Adrenal gland (tissue), 12 donors: ENCODE data around the gene NME7. TPM values are rescaled to one million over a fixed set of nuclear protein-coding genes. Genes with fewer than 3 reads are reported as not detected.

Experiments used
- DNase-seq, 7 donors: peaks; one replicate each; pipeline ENCODE4 v3.0.0-alpha.2; 2019 to 2020
- H3K27ac ChIP-seq, 5 donors: fragments of 200-600 bp; sonication (generic) in 4 of 5; 1 replicate in 3 of 5; 2 replicates in 2 of 5; pipeline versions ENCODE4 v1.5.1 to v1.8.0; 2016 to 2020; ENCODE audit warnings: mild to moderate bottlenecking in 1 of 5
- H3K27me3 ChIP-seq: fragments of 200-600 bp; 2 replicates; pipeline ENCODE4 v1.8.0; 2021
- H3K36me3 ChIP-seq, 2 donors: fragments of 200-600 bp; replicated peaks in 1 of 2; 1 replicate in 1 of 2; 2 replicates in 1 of 2; pipeline versions ENCODE4 v1.5.1 to v1.8.0; 2018 to 2022
- H3K4me1 ChIP-seq, 2 donors: fragments of 200-600 bp; replicated peaks in 1 of 2; 1 replicate in 1 of 2; 2 replicates in 1 of 2; pipeline versions ENCODE4 v1.5.1 to v1.8.0; 2018 to 2021
- H3K4me3 ChIP-seq, 4 donors: fragments of 200-600 bp; sonication (generic) in 3 of 4; one replicate each; pipeline ENCODE4 v1.5.1; 2016 to 2018
- H3K9me3 ChIP-seq, 3 donors: fragments of 200-600 bp; sonication (generic) in 1 of 3; replicated peaks in 1 of 3; 1 replicate in 2 of 3; 2 replicates in 1 of 3; pipeline versions ENCODE4 v1.5.1 to v1.8.0; 2016 to 2021
- CTCF ChIP-seq, 6 experiments: fragments of 450-650 bp in 4 of 6; fragments of 200-600 bp in 2 of 6; sonication (generic) in 1 of 6; IDR thresholded peaks; 1 replicate in 5 of 6; 2 replicates in 1 of 6; pipeline versions ENCODE4 v1.5.1 to v1.8.0; 2016 to 2021; ENCODE audit warnings: antibody characterized with exemption in 6 of 6, mild to moderate bottlenecking in 2 of 6, moderate library complexity in 1 of 6
- POLR2A ChIP-seq, 2 donors: fragments of 450-650 bp; IDR thresholded peaks; one replicate each; pipeline ENCODE4 v1.6.1; 2017; ENCODE audit warnings: antibody characterized with exemption in 2 of 2, mild to moderate bottlenecking in 2 of 2, moderate library complexity in 1 of 2
- WGBS, 4 donors: extraction: QIAGEN DNeasy Blood & Tissue Kit in 2 of 4; methylation state at CpG; one replicate each; pipeline versions ENCODE4 v1.1.5 to v1.1.7; 2013 to 2017; 5-methylcytosine and 5-hydroxymethylcytosine counted together
- intact Hi-C, 2 donors: fragments of 100-400 bp; cut with DNase I; formaldehyde crosslinking; loops; one replicate each; pipeline versions ENCODE4 v1.14.1 to v1.15.0; 2022 to 2023
- polyA plus RNA-seq, 3 donors: library from polyadenylated mRNA; stranded (reverse); fragments of 200-250 nt in 2 of 3; fragments of 350-450 nt in 1 of 3; fragmentation: Illumina TruSeq in 1 of 3; extraction: RNeasy Lipid Tissue Mini Kit (QIAGEN cat#74804) in 1 of 3; gene quantifications; one replicate each; pipeline ENCODE4 v1.2.3, GENCODE V29; 2013 to 2014
- total RNA-seq, 9 donors: library from RNA; depleted of rRNA in 4 of 9; stranded (reverse); fragments of >200 nt in 4 of 9; fragments of 120-200 nt in 1 of 9; fragmentation: NEBNext Ultra II Directional in 1 of 9; extraction: Animal tissue kit (Norgen Biotek cat#: 25700) in 1 of 9; gene quantifications; one replicate each; pipeline versions ENCODE4 v1.1.0 to v1.2.4, GENCODE V29; 2013 to 2023
- donor health status: healthy with polysubstance abuse.
- donor health status: Bipolar disorder and iron deficiency.
- donor health status: DM: yes; HTN: yes; CAD: no.
- donor health status: DM: no; HTN: no; CAD: no.
- donor health status: DM: no; HTN: no; CAD: no.
- donor health status: DM: yes; HTN: yes; CAD: no.

The NME7 gene
- total and polyA plus RNA-seq, 12 donors: 3.3 to 41.4 (median 15.6) TPM

GRCh38 chr1:169110236-169110635 is 257.4 kb downstream of the NME7 start:
- H3K36me3 ChIP-seq: peaks cover 0 to 23% of the 10 kb centered on the region in 2 donors
- no peaks in the 10 kb centered on the region for H3K9me3 ChIP-seq
- H3K4me3 ChIP-seq: peak overlapping the region in 1 of 4 donors; percentile 98
- intact Hi-C loops: no loop called here
- DNase-seq: no peak
- WGBS, 4 donors: 10 to 23% (median 16%) methylated on average over 3 of the region's 3 CpGs
- H3K4me1 ChIP-seq: peaks cover 64 to 72% of the 10 kb centered on the region in 2 donors
- no peaks in the 10 kb centered on the region for H3K27me3 ChIP-seq
- peak overlapping the region in 4 of 5 donors; percentile 74 to 95 (median 92) for H3K27ac ChIP-seq
- TF ChIP-seq CTCF (IDR thresholded peaks at IDR 0.05): no peak
- TF ChIP-seq POLR2A (IDR thresholded peaks at IDR 0.05): no peak

- no peaks in the 10 kb centered on the region for H3K9me3 ChIP-seq
- no peaks in the 10 kb centered on the region for H3K27me3 ChIP-seq
- H3K36me3 ChIP-seq: peaks cover 0 to 18% of the 10 kb centered on the region in 2 donors
- WGBS, 4 donors: 27 to 39% (median 29%) methylated on average over 8 of the region's 8 CpGs
- intact Hi-C loops: loop anchor here in 1 of 2 donors (10.0 kb wide), 2 partner anchors 235 to 495 kb away; no protein-coding TSS in a partner anchor
- H3K27ac ChIP-seq: peak overlapping the region; percentile 61 to 95 (median 88)
- peaks cover 64 to 73% of the 10 kb centered on the region in 2 donors for H3K4me1 ChIP-seq
- TF ChIP-seq CTCF (IDR thresholded peaks at IDR 0.05): no peak
- peak in 1 of 2 donors; percentile 63 for TF ChIP-seq POLR2A (IDR thresholded peaks at IDR 0.05)
- peak overlapping the region in 1 of 4 donors; percentile 98 for H3K4me3 ChIP-seq
- DNase-seq: peak; percentile 74 to 95 (median 90)
Measured at GRCh38 chr1:169109561-169110134, 257.9 kb downstream of the NME7 start.

GRCh38 chr1:169108863-169109560 is 258.6 kb downstream of the NME7 start:
- Histone ChIP-seq H3K36me3 (peaks cover 0 to 12% of the 10 kb centered on the region in 2 donors), H3K4me3 (peak overlapping the region in 1 of 4 donors; percentile 98), H3K9me3 (no peaks in the 10 kb centered on the region), H3K27ac (peak overlapping the region; percentile 61 to 95 (median 88)), H3K4me1 (peaks cover 63 to 71% of the 10 kb centered on the region in 2 donors), H3K27me3 (no peaks in the 10 kb centered on the region)
- 48 to 59% (median 52%) methylated on average over 10 of the region's 10 CpGs for WGBS, 4 donors
- DNase-seq: peak in 4 of 7 donors; percentile 52 to 59 (median 54)
- intact Hi-C loops: loop anchor here in 1 of 2 donors (10.0 kb wide), 2 partner anchors 236 to 494 kb away; no protein-coding TSS in a partner anchor
- TF ChIP-seq CTCF (IDR thresholded peaks at IDR 0.05) (peak in 4 of 6 experiments; percentile 24 to 41 (median 34)), POLR2A (IDR thresholded peaks at IDR 0.05) (no peak)

- no peak for DNase-seq
- Histone ChIP-seq H3K9me3 (no peaks in the 10 kb centered on the region), H3K4me3 (peak overlapping the region in 2 of 4 donors; percentile 73 to 98), H3K27ac (peak overlapping the region; percentile 61 to 95 (median 88)), H3K36me3 (peaks cover 0 to 6% of the 10 kb centered on the region in 2 donors), H3K27me3 (no peaks in the 10 kb centered on the region), H3K4me1 (peaks cover 56 to 69% of the 10 kb centered on the region in 2 donors)
- WGBS, 4 donors: 25 to 45% (median 36%) methylated on average over 2 of the region's 2 CpGs
- intact Hi-C loops: loop anchor here in 1 of 2 donors (10.0 kb wide), 2 partner anchors 237 to 493 kb away; no protein-coding TSS in a partner anchor
- no peak for TF ChIP-seq CTCF (IDR thresholded peaks at IDR 0.05)
- no peak for TF ChIP-seq POLR2A (IDR thresholded peaks at IDR 0.05)
Measured at GRCh38 chr1:169108223-169108622, 259.4 kb downstream of the NME7 start.
